HEK293T (cell line): ENCODE results near the gene KRT33B.

Experiments used
- ARNT ChIP-seq: fragments of 450-650 bp; IDR thresholded peaks from 2 replicates; pipeline ENCODE4 v1.6.1; 2017; ENCODE audit warnings: mild to moderate bottlenecking
- BHLHE40 ChIP-seq: fragments of 450-650 bp; IDR thresholded peaks from 2 replicates; pipeline ENCODE4 v1.6.1; 2016; ENCODE audit warnings: mild to moderate bottlenecking, moderate library complexity, borderline replicate concordance
- FOXA1 ChIP-seq: fragments of 450-650 bp; IDR thresholded peaks from 2 replicates; pipeline ENCODE4 v1.6.1; 2016; ENCODE audit warnings: mild to moderate bottlenecking
- FOXK2 ChIP-seq: fragments of 450-650 bp; IDR thresholded peaks from 2 replicates; pipeline ENCODE4 v1.6.1; 2016; ENCODE audit warnings: mild to moderate bottlenecking
- FOXM1 ChIP-seq: fragments of 450-650 bp; IDR thresholded peaks from 2 replicates; pipeline ENCODE4 v1.6.1; 2017; ENCODE audit warnings: mild to moderate bottlenecking, borderline replicate concordance
- L3MBTL2 ChIP-seq: fragments of 450-650 bp; conservative IDR thresholded peaks from 2 replicates; pipeline ENCODE4 v1.6.1; 2016; ENCODE audit warnings: mild to moderate bottlenecking
- NFRKB ChIP-seq: fragments of 450-650 bp; IDR thresholded peaks from 2 replicates; pipeline ENCODE4 v1.6.1; 2016; ENCODE audit warnings: mild to moderate bottlenecking, moderate library complexity
- SP1 ChIP-seq: fragments of 450-650 bp; IDR thresholded peaks from 2 replicates; pipeline ENCODE4 v1.6.1; 2017
- SUZ12 ChIP-seq: fragments of 450-650 bp; IDR thresholded peaks from 2 replicates; pipeline ENCODE4 v1.6.1; 2016; ENCODE audit warnings: mild to moderate bottlenecking
- TARDBP ChIP-seq: fragments of 450-650 bp; IDR thresholded peaks from 2 replicates; pipeline ENCODE4 v1.6.1; 2016
- ZNF384 ChIP-seq: fragments of 450-650 bp; IDR thresholded peaks from 2 replicates; pipeline ENCODE4 v1.6.1; 2016
- TF ChIP-seq, protein P1 (sequence below): fragments of 450-650 bp; IDR thresholded peaks from 2 replicates; pipeline ENCODE4 v1.6.1; 2016

DNA sequence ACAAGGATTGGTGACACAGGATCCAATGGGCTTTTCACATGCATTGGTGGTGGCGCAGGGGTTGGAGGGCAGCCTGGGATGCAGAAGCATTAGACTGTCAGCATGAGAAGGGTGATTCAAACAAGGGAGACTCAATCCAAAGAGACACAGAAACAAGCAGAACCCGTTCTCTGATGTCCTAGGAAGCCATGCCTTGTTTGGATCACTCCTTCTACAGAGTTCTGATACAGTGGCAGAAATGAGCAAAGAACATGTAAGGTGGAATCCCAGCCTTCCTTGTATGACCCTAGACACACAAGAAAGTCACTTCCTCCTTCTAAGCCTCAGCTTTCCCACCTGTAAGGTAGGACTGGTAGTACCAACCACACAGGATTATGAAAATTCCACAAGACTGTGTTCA lies 5.7 kb downstream of the KRT33B start:
- TF ChIP-seq BHLHE40 (no peak), SUZ12 (no peak), SP1 (no peak), TARDBP (no peak), FOXA1 (no peak), FOXM1 (no peak), L3MBTL2 (no peak), FOXK2 (no peak), NFRKB (no peak), ZNF384 (no peak), ARNT (no peak)
- TF ChIP-seq, protein P1, sequence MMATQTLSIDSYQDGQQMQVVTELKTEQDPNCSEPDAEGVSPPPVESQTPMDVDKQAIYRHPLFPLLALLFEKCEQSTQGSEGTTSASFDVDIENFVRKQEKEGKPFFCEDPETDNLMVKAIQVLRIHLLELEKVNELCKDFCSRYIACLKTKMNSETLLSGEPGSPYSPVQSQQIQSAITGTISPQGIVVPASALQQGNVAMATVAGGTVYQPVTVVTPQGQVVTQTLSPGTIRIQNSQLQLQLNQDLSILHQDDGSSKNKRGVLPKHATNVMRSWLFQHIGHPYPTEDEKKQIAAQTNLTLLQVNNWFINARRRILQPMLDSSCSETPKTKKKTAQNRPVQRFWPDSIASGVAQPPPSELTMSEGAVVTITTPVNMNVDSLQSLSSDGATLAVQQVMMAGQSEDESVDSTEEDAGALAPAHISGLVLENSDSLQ, result no peak
